Cardiac muscle cell (in vitro differentiated cells and primary cell): ENCODE results near the gene SEPTIN2. TPM values are rescaled to one million over a fixed set of nuclear protein-coding genes. Genes with fewer than 3 reads are reported as not detected.

ENCODE experiments used
- DNase-seq, 2 donors: peaks; one replicate each; pipeline versions ENCODE4 v3.0.0 to v3.0.0-alpha.2; 2010 to 2017; ENCODE audit warnings: low read depth in 1 of 2, low spot score in 1 of 2
- H3K27ac ChIP-seq: fragments of 200-600 bp; sonication (generic); 2 replicates; pipeline ENCODE4 v1.5.1; 2016
- H3K27me3 ChIP-seq: fragments of 200-600 bp; sonication (generic); 2 replicates; pipeline ENCODE4 v1.6.0; 2016; ENCODE audit warnings: control low read depth
- H3K36me3 ChIP-seq: fragments of 200-600 bp; sonication (generic); 2 replicates; pipeline ENCODE4 v1.5.1; 2016; ENCODE audit warnings: control low read depth
- H3K4me1 ChIP-seq: fragments of 200-600 bp; sonication (generic); 2 replicates; pipeline ENCODE4 v1.8.1; 2017; ENCODE audit warnings: low read depth, mild to moderate bottlenecking, mixed run types
- H3K4me3 ChIP-seq: fragments of 200-600 bp; sonication (generic); 2 replicates; pipeline ENCODE4 v1.5.1; 2016; ENCODE audit warnings: mild to moderate bottlenecking
- H3K9me3 ChIP-seq: fragments of 200-600 bp; sonication (generic); 2 replicates; pipeline ENCODE4 v1.5.1; 2017; ENCODE audit warnings: low read depth, mild to moderate bottlenecking, control low read depth
- CTCF ChIP-seq: IDR thresholded peaks from 2 replicates; pipeline ENCODE4 v1.5.1; 2012; ENCODE audit warnings: low read depth, mild to moderate bottlenecking, low read length
- polyA plus RNA-seq: library from polyadenylated mRNA; unstranded; fragments of >200 nt; fragmentation: Nextera tagmentation; extraction: Ambion mirVana; gene quantifications from 2 replicates; pipeline ENCODE4 v1.2.1, GENCODE V29; 2016
- total RNA-seq: library from RNA; depleted of rRNA; stranded (reverse); fragments of >200 nt; gene quantifications from 2 replicates; pipeline ENCODE4 v1.2.3, GENCODE V29; 2016

Gene SEPTIN2
- total and polyA plus RNA-seq, 2 experiments from 2014 or later: 386 to 627 TPM

DNA sequence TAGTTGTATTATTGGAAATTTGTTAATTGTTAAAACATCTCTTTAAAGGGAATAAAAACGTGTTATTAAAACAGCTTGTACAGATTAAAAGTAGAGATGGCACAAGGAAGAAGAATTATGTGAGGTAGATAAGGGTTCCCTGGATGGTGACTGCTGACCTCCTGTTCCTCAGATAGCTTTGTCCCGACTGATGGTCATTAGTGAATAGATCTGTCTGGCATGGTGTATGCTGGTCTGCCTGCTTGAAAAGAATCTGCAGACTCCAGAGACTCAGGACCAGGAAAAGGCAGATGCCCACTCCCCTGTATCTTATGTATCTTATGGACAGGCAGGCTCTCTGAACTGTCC is 34.8 kb downstream of the SEPTIN2 start:
- H3K27ac ChIP-seq: no peak overlapping the region
- no peak overlapping the region for H3K4me3 ChIP-seq
- no peaks in the 10 kb centered on the region for H3K9me3 ChIP-seq
- TF ChIP-seq CTCF: no peak
- H3K27me3 ChIP-seq: no peaks in the 10 kb centered on the region
- peaks cover 80% of the 10 kb centered on the region for H3K36me3 ChIP-seq
- DNase-seq: no peak
- peaks cover 6% of the 10 kb centered on the region for H3K4me1 ChIP-seq

- no peak overlapping the region for H3K27ac ChIP-seq
- H3K4me1 ChIP-seq: peaks cover 6% of the 10 kb centered on the region
- no peaks in the 10 kb centered on the region for H3K9me3 ChIP-seq
- TF ChIP-seq CTCF: no peak
- no peak overlapping the region for H3K4me3 ChIP-seq
- no peak for DNase-seq
- no peaks in the 10 kb centered on the region for H3K27me3 ChIP-seq
- peaks cover 75% of the 10 kb centered on the region for H3K36me3 ChIP-seq
These were observed 35.3 kb downstream of the SEPTIN2 start for GRCh38 chr2:241350878-241351639.

GRCh38 chr2:241351640-241352031 is 35.9 kb downstream of the SEPTIN2 start:
- no peak for TF ChIP-seq CTCF

GRCh38 chr2:241352227-241352626 is 36.5 kb downstream of the SEPTIN2 start:
- Histone ChIP-seq H3K4me3 (no peak overlapping the region), H3K36me3 (peaks cover 64% of the 10 kb centered on the region), H3K9me3 (no peaks in the 10 kb centered on the region), H3K4me1 (peaks cover 11% of the 10 kb centered on the region), H3K27ac (no peak overlapping the region), H3K27me3 (no peaks in the 10 kb centered on the region)
- DNase-seq: no peak
- no peak for TF ChIP-seq CTCF

More at GRCh38 chr2:241351640-241352031, 35.9 kb downstream of the SEPTIN2 start:
- no peaks in the 10 kb centered on the region for H3K9me3 ChIP-seq
- no peaks in the 10 kb centered on the region for H3K27me3 ChIP-seq
- peaks cover 6% of the 10 kb centered on the region for H3K4me1 ChIP-seq
- peaks cover 70% of the 10 kb centered on the region for H3K36me3 ChIP-seq
- H3K27ac ChIP-seq: no peak overlapping the region
- no peak overlapping the region for H3K4me3 ChIP-seq
- DNase-seq: no peak

GRCh38 chr2:241354668-241355658 is 39.2 kb downstream of the SEPTIN2 start:
- peaks cover 37% of the 10 kb centered on the region for H3K36me3 ChIP-seq
- TF ChIP-seq CTCF: no peak
- peak; percentile 84 to 90 for DNase-seq

More at GRCh38 chr2:241354668-241355658, 39.2 kb downstream of the SEPTIN2 start:
- H3K27me3 ChIP-seq: no peaks in the 10 kb centered on the region
- no peaks in the 10 kb centered on the region for H3K9me3 ChIP-seq
- peaks cover 13% of the 10 kb centered on the region for H3K4me1 ChIP-seq
- peak overlapping the region; percentile 17 for H3K4me3 ChIP-seq
- peak overlapping the region; percentile 92 for H3K27ac ChIP-seq
